ENCODE measurements around the gene CKMT2.

The CKMT2 gene
- total RNA-seq = 0 to 0.18 (median 0) reads per million in 3 experiments

DNA sequence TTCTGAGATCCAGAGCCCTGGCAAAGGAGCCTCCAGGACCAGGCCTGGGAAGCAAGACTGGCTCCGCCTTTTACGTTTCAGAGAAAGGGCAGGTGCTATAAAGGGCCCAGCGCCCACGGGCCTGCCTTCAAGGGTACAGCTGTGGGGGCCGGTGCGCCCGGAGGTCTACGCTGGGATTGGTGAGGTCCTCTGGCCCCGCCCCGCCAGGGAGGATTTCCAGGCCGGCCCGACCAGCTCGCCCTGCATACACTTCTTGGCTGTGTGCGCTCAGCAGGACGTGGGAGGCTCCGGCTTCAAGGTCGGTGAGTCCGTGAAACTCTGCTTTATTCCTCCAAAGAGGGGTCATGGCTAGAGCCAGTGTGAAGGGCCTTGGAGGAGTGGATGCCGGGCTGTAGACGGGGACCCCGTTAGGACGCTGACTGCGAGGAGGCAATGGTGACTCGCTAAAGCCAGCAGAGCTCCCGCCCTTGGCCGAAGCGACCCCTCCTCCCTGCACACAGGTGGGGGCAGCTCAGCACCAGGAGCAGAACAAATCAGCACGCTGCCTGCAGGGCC lies at the start of gene CKMT2:
CKMT2 (plus strand) TSS at position 243 of the 555 bp plus-strand sequence. CDS start 17,811 bp downstream, outside the sequence.
- no peak for DNase-seq

DNA sequence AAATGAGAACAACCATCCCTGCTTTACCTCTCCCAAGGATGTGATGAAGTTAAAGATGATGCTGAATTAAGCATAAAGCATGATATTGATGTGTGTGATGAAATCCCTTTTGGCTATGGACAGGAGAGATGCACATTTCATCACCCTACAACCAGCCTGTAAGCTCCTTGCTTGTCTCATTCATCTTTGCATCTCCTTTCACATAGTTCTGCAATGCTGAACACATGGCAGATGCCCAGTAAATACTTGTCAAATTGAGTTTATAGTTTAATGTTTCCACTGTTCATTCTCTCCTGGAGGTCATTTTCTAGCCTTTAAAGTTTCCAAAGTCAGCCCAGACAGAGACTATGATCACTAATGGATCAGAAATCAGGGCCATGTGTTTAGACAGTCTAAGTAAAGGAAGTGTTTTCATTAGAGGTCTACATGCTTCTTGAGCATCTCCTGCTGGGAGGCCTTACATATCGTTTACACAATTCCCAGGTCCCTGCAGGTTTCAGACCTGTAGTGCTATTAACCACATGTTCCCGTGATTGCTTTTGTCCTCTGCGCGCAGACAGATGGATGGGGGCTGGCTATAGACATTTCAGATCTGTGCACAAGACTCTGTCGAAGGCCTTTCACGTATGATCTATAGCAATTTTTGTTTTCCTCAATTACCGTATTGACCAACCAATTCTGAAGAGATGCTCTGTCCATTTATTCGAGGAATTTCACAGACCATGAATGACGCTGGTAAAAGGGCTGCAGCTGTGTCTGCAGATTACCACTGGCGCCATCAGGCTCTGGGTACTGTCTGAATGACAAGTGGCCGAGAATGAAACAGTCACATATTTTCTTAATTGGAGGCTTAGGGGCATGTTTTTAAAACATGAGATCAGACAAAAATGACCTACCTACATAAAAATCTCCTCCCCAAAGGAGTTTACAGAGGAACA lies 49.0 kb upstream of the CKMT2 start:
- DNase-seq = no peak

- no peak for DNase-seq
These were observed 48.4 kb upstream of the CKMT2 start for GRCh38 chr5:81184749-81185110.

- no peak for DNase-seq
These were observed 45.2 kb upstream of the CKMT2 start for GRCh38 chr5:81187885-81188284.

DNA sequence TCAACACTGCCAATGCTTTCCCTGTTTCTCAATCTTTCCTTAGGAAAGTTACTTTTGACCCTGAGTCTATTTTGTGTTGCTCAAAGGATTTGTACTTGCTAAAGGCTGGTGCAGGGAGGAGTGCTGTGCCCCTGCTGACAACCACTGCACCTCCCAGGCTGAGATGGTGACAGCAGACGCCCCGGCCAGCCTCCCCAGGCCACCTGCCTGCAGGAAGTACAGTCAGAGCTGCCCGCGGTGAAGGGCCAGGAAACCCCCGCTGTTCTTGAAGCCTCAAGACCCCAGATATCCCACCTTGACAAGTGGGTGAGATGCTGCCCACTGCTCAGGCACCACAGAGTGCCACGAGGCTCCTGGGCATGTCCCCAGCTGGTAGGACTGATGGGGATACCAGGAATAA lies 44.2 kb upstream of the CKMT2 start:
- DNase-seq = no peak

- no peak for DNase-seq
These were observed 43.1 kb upstream of the CKMT2 start for GRCh38 chr5:81189875-81190498.

GRCh38 chr5:81191726-81192372 lies 41.3 kb upstream of the CKMT2 start:
- DNase-seq = no peak

GRCh38 chr5:81192373-81192750 lies 40.8 kb upstream of the CKMT2 start:
- no peak for DNase-seq

- peak; percentile 70 for DNase-seq
These were observed 38.3 kb upstream of the CKMT2 start for GRCh38 chr5:81194633-81195334.

DNA sequence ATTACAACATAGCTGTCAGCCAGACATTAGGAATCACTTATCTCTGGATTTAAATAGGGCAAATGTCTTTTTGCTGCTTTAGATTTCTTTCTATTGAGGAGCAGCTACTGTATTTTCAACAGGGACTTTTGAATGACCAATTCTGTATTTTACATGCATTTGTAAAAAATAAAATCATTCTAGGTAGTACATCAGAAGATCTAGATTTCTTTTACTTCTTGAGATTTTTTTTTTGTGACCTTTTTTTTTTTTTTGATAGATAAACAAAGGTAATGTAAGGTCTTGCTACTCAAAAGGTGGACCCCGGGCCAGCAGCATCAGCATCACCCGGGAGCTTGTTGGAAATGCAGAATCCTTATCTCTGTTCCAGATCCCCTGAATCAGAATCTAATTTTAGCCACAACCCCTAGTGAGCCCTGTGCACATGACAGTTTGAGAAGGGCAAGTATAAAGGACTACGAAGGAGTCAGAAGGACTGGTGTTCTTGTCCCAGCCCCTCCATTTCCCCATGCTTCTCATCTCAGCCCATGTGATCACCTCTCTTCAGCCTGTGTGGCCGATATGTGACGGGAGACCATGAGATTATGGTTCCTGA lies 37.7 kb upstream of the CKMT2 start:
- no peak for DNase-seq

- DNase-seq = no peak
These were observed 30.5 kb upstream of the CKMT2 start for GRCh38 chr5:81202655-81203054.

DNA sequence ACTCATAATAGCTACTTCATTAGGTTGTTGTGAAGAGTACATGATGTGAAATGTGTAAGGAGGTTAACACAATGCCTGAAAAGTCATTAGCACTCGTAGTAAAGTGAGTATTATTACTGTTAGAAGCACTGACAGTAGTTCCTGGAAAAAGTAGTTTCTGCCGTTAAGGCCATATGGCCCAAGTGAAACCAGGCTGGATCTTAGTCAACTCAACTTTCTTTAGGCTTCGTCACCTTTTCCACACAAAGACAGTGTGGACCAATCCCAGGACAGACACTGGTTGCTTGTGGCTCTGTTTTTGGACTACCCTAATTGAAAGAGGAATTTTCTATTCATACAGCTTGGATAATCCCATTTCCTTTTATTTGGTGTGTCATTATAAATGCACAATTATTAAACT lies 29.4 kb upstream of the CKMT2 start:
- DNase-seq = no peak

DNA sequence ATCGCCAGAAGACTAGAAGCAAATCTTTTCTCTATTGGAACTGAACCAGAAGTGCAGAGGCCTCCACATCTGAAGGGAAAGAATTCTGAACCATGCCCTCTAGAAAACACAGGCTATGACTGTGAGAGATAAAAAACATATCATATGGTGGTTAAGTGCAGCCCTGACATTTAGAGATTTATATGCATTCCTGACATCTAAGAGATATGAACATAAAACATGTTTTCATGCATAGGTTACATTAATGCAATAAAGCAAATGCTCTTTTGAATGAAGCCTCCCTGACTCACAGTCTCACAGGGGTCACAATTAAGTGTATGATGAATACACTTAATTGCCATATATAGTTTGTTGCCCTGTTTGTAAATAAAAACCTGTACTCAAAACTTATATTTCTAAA lies 28.9 kb upstream of the CKMT2 start:
- no peak for DNase-seq

GRCh38 chr5:81205058-81205457 lies 28.1 kb upstream of the CKMT2 start:
- no peak for DNase-seq

DNA sequence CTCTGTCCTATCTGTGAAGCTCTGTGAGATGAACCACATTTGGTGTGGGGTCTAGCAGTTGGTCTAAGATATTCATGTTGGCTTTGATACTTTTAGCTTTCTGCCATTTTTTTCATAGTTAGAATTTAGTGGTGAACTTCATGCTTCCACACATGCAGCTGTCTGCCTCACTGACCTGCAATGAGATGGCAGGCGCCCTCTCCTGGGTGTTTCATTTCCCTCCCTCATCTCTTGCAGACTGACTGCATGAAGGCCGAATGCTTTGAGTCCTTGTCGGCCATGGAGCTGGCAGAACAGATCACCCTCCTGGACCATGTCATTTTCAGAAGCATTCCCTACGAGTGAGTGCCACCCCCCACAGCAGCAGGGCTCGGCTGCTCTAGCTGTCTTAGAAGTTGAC lies 26.1 kb upstream of the CKMT2 start:
- no peak for DNase-seq

GRCh38 chr5:81208904-81209303 lies 24.2 kb upstream of the CKMT2 start:
- DNase-seq = no peak

- DNase-seq = no peak
These were observed 23.7 kb upstream of the CKMT2 start for GRCh38 chr5:81209386-81209785.

- no peak for DNase-seq
These were observed 23.1 kb upstream of the CKMT2 start for GRCh38 chr5:81209869-81210493.

- DNase-seq = no peak
These were observed 20.8 kb upstream of the CKMT2 start for GRCh38 chr5:81212211-81212751.

GRCh38 chr5:81213070-81213469 lies 20.1 kb upstream of the CKMT2 start:
- DNase-seq = no peak

GRCh38 chr5:81214848-81215247 lies 18.3 kb upstream of the CKMT2 start:
- DNase-seq = no peak

- no peak for DNase-seq
These were observed 17.0 kb upstream of the CKMT2 start for GRCh38 chr5:81216152-81216551.

Data from central memory CD4-positive, alpha-beta T cell (primary cell).